GM12878 (cell line): ENCODE measurements around the gene MLST8.

Experiments
- FOS ChIP-seq: IDR thresholded peaks from 3 replicates; pipeline ENCODE4 v1.6.1; 2011; ENCODE audit warnings: borderline replicate concordance; ENCODE audit not compliant: insufficient read length; ENCODE audit errors: extremely low read depth
- HDAC2 ChIP-seq: fragments of 200-600 bp; sonication (generic); IDR thresholded peaks from 2 replicates; pipeline ENCODE4 v1.6.1; 2017
- NR2C1 ChIP-seq: fragments of 450-650 bp; IDR thresholded peaks from 2 replicates; pipeline ENCODE4 v1.6.1; 2017; ENCODE audit warnings: antibody characterized with exemption, mild to moderate bottlenecking, moderate library complexity
- RAD21 ChIP-seq: IDR thresholded peaks from 2 replicates; pipeline ENCODE4 v1.6.1; 2011; ENCODE audit warnings: mild to moderate bottlenecking, low read depth, low read length, moderate library complexity; ENCODE audit not compliant: insufficient read depth
- RFX5 ChIP-seq: IDR thresholded peaks from 2 replicates; pipeline ENCODE4 v1.6.1; 2011; ENCODE audit warnings: low read depth, low read length, improper control_type of control experiment
- SMC3 ChIP-seq: IDR thresholded peaks from 2 replicates; pipeline ENCODE4 v1.6.1; 2011; ENCODE audit warnings: low read length, improper control_type of control experiment, borderline replicate concordance
- SPI1 ChIP-seq: IDR thresholded peaks from 2 replicates; pipeline ENCODE4 v1.6.1; 2011; ENCODE audit warnings: low read depth, mild to moderate bottlenecking, low read length, moderate library complexity, borderline replicate concordance; ENCODE audit not compliant: insufficient read depth
- YY1 ChIP-seq: IDR thresholded peaks from 2 replicates; pipeline ENCODE4 v1.6.1; 2011; ENCODE audit warnings: low read depth, mild to moderate bottlenecking, low read length
- TF ChIP-seq, protein P1 (sequence below), 3 experiments: IDR thresholded peaks in 2 of 3; conservative IDR thresholded peaks in 1 of 3; 2 replicates each; pipeline ENCODE4 v1.5.1; 2011; ENCODE audit warnings: low read depth in 3 of 3, low read length in 3 of 3, mild to moderate bottlenecking in 3 of 3, control low read depth in 2 of 3, moderate library complexity in 2 of 3, inconsistent platforms in 1 of 3, mixed read lengths in 1 of 3; ENCODE audit not compliant: control insufficient read depth in 2 of 3, insufficient read depth in 1 of 3; ENCODE audit errors: extremely low read depth in 1 of 3

GRCh38 chr16:2157480-2158261 is 47.6 kb upstream of the MLST8 start:
- TF ChIP-seq HDAC2 (no peak), SMC3 (no peak), YY1 (no peak), FOS (no peak), RAD21 (no peak), SPI1 (no peak), RFX5 (no peak), NR2C1 (no peak)
- TF ChIP-seq, protein P1, sequence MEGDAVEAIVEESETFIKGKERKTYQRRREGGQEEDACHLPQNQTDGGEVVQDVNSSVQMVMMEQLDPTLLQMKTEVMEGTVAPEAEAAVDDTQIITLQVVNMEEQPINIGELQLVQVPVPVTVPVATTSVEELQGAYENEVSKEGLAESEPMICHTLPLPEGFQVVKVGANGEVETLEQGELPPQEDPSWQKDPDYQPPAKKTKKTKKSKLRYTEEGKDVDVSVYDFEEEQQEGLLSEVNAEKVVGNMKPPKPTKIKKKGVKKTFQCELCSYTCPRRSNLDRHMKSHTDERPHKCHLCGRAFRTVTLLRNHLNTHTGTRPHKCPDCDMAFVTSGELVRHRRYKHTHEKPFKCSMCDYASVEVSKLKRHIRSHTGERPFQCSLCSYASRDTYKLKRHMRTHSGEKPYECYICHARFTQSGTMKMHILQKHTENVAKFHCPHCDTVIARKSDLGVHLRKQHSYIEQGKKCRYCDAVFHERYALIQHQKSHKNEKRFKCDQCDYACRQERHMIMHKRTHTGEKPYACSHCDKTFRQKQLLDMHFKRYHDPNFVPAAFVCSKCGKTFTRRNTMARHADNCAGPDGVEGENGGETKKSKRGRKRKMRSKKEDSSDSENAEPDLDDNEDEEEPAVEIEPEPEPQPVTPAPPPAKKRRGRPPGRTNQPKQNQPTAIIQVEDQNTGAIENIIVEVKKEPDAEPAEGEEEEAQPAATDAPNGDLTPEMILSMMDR (IDR thresholded peaks at IDR 0.05 in 2 of 3, conservative IDR thresholded peaks at IDR 0.05 in 1 of 3; ENCODE audit: control insufficient read depth in 2 of 3, extremely low read depth in 1 of 3, insufficient read depth in 1 of 3, low read depth in 3 of 3, low read length in 3 of 3), result no peak
